PC-3 (cell line): Measurements from ENCODE around the gene ZNF462. TPM values are rescaled to one million over a fixed set of nuclear protein-coding genes. Genes with fewer than 3 reads are reported as not detected.

Experiments
- ATAC-seq: fragments of 200-7000 bp; cut with Tn5 transposase; 2 replicates; pipeline ENCODE4 v1.9.1; 2020; ENCODE audit warnings: mild to moderate bottlenecking, moderate library complexity
- BruUV-seq: library from RNA; stranded (reverse); fragments of 400-500 nt; replicated peaks from 2 replicates; lab custom pipeline; 2021; lab: Mats Ljungman, UMichigan
- CTCF ChIA-PET: fragments of 300-600 bp; sonication (Branson Sonifier 250); formaldehyde crosslinking; loops from one replicate; lab custom pipeline; 2022; ENCODE audit warnings: antibody characterized with exemption; lab: Charles Lee
- POLR2A ChIA-PET: fragments of 300-600 bp; sonication (Branson Sonifier 250); formaldehyde crosslinking; loops from one replicate; lab custom pipeline; 2022; ENCODE audit warnings: antibody characterized with exemption; ENCODE audit not compliant: unreplicated experiment; lab: Charles Lee
- DNase-seq: peaks from one replicate; pipeline ENCODE4 v3.0.0-alpha.2; 2015
- H2AFZ ChIP-seq: fragments of 300-600 bp; sonication (generic); 2 replicates; pipeline ENCODE4 v1.6.0; 2016; ENCODE audit warnings: antibody characterized with exemption, low read length
- H3F3A ChIP-seq: fragments of 300-600 bp; sonication (generic); one replicate; pipeline ENCODE4 v1.6.0; 2017; ENCODE audit warnings: antibody characterized with exemption, low read length, control low read depth, mild to moderate bottlenecking; ENCODE audit not compliant: unreplicated experiment
- H3K27ac ChIP-seq: fragments of 300-600 bp; sonication (generic); 2 replicates; pipeline ENCODE4 v1.5.1; 2016; ENCODE audit warnings: mild to moderate bottlenecking, low read length
- H3K27me3 ChIP-seq: fragments of 300-600 bp; sonication (generic); 2 replicates; pipeline ENCODE4 v1.6.1; 2016; ENCODE audit warnings: low read length, mixed read lengths
- H3K36me3 ChIP-seq: fragments of 300-600 bp; sonication (generic); 2 replicates; pipeline ENCODE4 v1.6.1; 2016; ENCODE audit warnings: low read depth, mixed run types, low read length, mixed read lengths
- H3K4me1 ChIP-seq: fragments of 300-600 bp; sonication (generic); 2 replicates; pipeline ENCODE4 v1.5.1; 2016; ENCODE audit warnings: low read length; ENCODE audit not compliant: insufficient read depth
- H3K4me2 ChIP-seq: fragments of 300-600 bp; sonication (generic); 2 replicates; pipeline ENCODE4 v1.6.0; 2016; ENCODE audit warnings: low read length
- H3K4me3 ChIP-seq: fragments of 300-600 bp; sonication (generic); 2 replicates; pipeline ENCODE4 v1.5.1; 2016; ENCODE audit warnings: mild to moderate bottlenecking, low read length, mixed read lengths
- H3K79me2 ChIP-seq: fragments of 300-600 bp; sonication (generic); 2 replicates; pipeline ENCODE4 v1.6.1; 2017; ENCODE audit warnings: low read length, mixed read lengths
- H3K9ac ChIP-seq: fragments of 300-600 bp; sonication (generic); 2 replicates; pipeline ENCODE4 v1.6.0; 2016; ENCODE audit warnings: mild to moderate bottlenecking, low read length
- H3K9me2 ChIP-seq: fragments of 300-600 bp; sonication (generic); replicated peaks from 2 replicates; pipeline ENCODE4 v1.6.1; 2016; ENCODE audit warnings: mixed run types, low read length, mixed read lengths
- H3K9me3 ChIP-seq: fragments of 300-600 bp; sonication (generic); 2 replicates; pipeline ENCODE4 v1.6.1; 2016; ENCODE audit warnings: low read length, mixed read lengths
- H4K20me1 ChIP-seq: fragments of 300-600 bp; sonication (generic); 2 replicates; pipeline ENCODE4 v1.6.1; 2016; ENCODE audit warnings: low read length, mixed read lengths
- CTCF ChIP-seq: fragments of 300-600 bp; sonication (generic); conservative IDR thresholded peaks from 2 replicates; pipeline ENCODE4 v1.5.1; 2017; ENCODE audit warnings: antibody characterized with exemption, low read depth, mild to moderate bottlenecking, low read length
- EZH2 ChIP-seq: fragments of 300-600 bp; sonication (generic); IDR thresholded peaks from one replicate; pipeline ENCODE4 v1.6.1; 2017; ENCODE audit warnings: antibody characterized with exemption, mild to moderate bottlenecking, low read length; ENCODE audit not compliant: unreplicated experiment
- EZH2phosphoT487 ChIP-seq: fragments of 300-600 bp; sonication (generic); IDR thresholded peaks from 2 replicates; pipeline ENCODE4 v1.6.1; 2018; ENCODE audit warnings: mild to moderate bottlenecking, antibody characterized with exemption, low read length, borderline replicate concordance
- intact Hi-C: fragments of 100-400 bp; cut with micrococcal nuclease; formaldehyde crosslinking; loops from 2 replicates; pipeline ENCODE4 v1.9.0; 2023
- total RNA-seq: library from RNA; depleted of rRNA; stranded (reverse); fragments of >200 nt; gene quantifications from 2 replicates; pipeline ENCODE4 v1.2.3, GENCODE V29; 2014

Gene ZNF462
- total RNA-seq, 1 experiment from 2014 or later = 21.2 TPM

GRCh38 chr9:106880863-106881262 is 17.9 kb downstream of the ZNF462 start:
- H3K79me2 ChIP-seq = peaks cover 99% of the 10 kb centered on the region

GRCh38 chr9:106883030-106883429 is 20.1 kb downstream of the ZNF462 start:
- ATAC-seq = no peak

More at GRCh38 chr9:106880863-106881262, 17.9 kb downstream of the ZNF462 start:
- Histone ChIP-seq H3F3A (no peaks in the 10 kb centered on the region), H3K4me2 (no peak overlapping the region), H3K36me3 (peaks cover 14% of the 10 kb centered on the region), H3K4me3 (no peak overlapping the region), H3K9ac (no peak overlapping the region), H2AFZ (no peak overlapping the region), H3K9me3 (no peaks in the 10 kb centered on the region), H3K27ac (no peak overlapping the region), H3K4me1 (peaks cover 38% of the 10 kb centered on the region), H3K9me2 (no peaks in the 10 kb centered on the region), H3K27me3 (no peaks in the 10 kb centered on the region), H4K20me1 (peaks cover 18% of the 10 kb centered on the region)
- POLR2A ChIA-PET = no interaction called here
- TF ChIP-seq CTCF (no peak), EZH2 (no peak)
- no TSS peak for BruUV-seq
- DNase-seq (peak; percentile 41), ATAC-seq (no peak)
- intact Hi-C loops = no loop called here
- CTCF ChIA-PET = no interaction called here

More at GRCh38 chr9:106883030-106883429, 20.1 kb downstream of the ZNF462 start:
- no peak overlapping the region for H3K9ac ChIP-seq
- BruUV-seq = no TSS peak
- H3K27ac ChIP-seq = no peak overlapping the region
- H4K20me1 ChIP-seq = peaks cover 18% of the 10 kb centered on the region
- H2AFZ ChIP-seq = no peak overlapping the region
- DNase-seq = no peak
- no peak overlapping the region for H3K4me2 ChIP-seq
- intact Hi-C loops = no loop called here
- H3K4me3 ChIP-seq = no peak overlapping the region
- no peaks in the 10 kb centered on the region for H3K9me2 ChIP-seq
- H3F3A ChIP-seq = no peaks in the 10 kb centered on the region
- peaks cover 99% of the 10 kb centered on the region for H3K79me2 ChIP-seq
- no peaks in the 10 kb centered on the region for H3K27me3 ChIP-seq
- peaks cover 16% of the 10 kb centered on the region for H3K36me3 ChIP-seq
- TF ChIP-seq EZH2 (no peak), EZH2phosphoT487 (no peak), CTCF (no peak)
- ChIA-PET CTCF (no interaction called here), POLR2A (no interaction called here)
- H3K9me3 ChIP-seq = no peaks in the 10 kb centered on the region
- H3K4me1 ChIP-seq = peaks cover 43% of the 10 kb centered on the region
